Prostate gland (tissue), 2 donors: Measurements from ENCODE around the gene SCYL2.
"Not testable (repeated sequence)": the region's sequence is repeated elsewhere in the genome, so short reads cannot be mapped to it uniquely, and the experiment has no call there.

Source experiments
- CTCF ChIP-seq, 4 experiments: fragments of 200-600 bp in 2 of 4; fragments of 450-650 bp in 2 of 4; sonication (generic) in 2 of 4; IDR thresholded peaks; 1 replicate in 3 of 4; 2 replicates in 1 of 4; pipeline ENCODE4 v1.5.1; 2016 to 2019; ENCODE audit warnings: antibody characterized with exemption in 4 of 4, mild to moderate bottlenecking in 2 of 4, moderate library complexity in 2 of 4
- POLR2A ChIP-seq: fragments of 450-650 bp; IDR thresholded peaks from one replicate; pipeline ENCODE4 v1.6.1; 2016; ENCODE audit warnings: antibody characterized with exemption, mild to moderate bottlenecking

- TF ChIP-seq CTCF (IDR thresholded peaks at IDR 0.05); POLR2A: not testable (repeated sequence)
Observed at GRCh38 chr12:100304334-100304733, 37.4 kb downstream of the SCYL2 start.
